Kidney epithelial cell (primary cell): ENCODE measurements around the gene YTHDC2. TPM values are rescaled to one million over a fixed set of nuclear protein-coding genes. Genes with fewer than 3 reads are reported as not detected.
A peak's percentile ranks its signal among the peaks of the same experiment; 100 is the strongest.

ENCODE experiments used
- DNase-seq: peaks from one replicate; pipeline ENCODE4 v3.0.0-alpha.2; 2010; ENCODE audit warnings: low read depth
- H3K27me3 ChIP-seq: 2 replicates; pipeline ENCODE4 v1.6.0; 2011; ENCODE audit warnings: low read length; ENCODE audit not compliant: control insufficient read depth, insufficient read depth
- H3K36me3 ChIP-seq: 2 replicates; pipeline ENCODE4 v1.5.1; 2011; ENCODE audit warnings: low read length; ENCODE audit not compliant: control insufficient read depth, insufficient read depth
- H3K4me3 ChIP-seq: 2 replicates; pipeline ENCODE4 v1.5.1; 2011; ENCODE audit warnings: low read depth, mild to moderate bottlenecking, control low read depth, low read length
- CTCF ChIP-seq: IDR thresholded peaks from 2 replicates; pipeline ENCODE4 v1.5.1; 2011; ENCODE audit warnings: mild to moderate bottlenecking, moderate library complexity, low read length, control low read depth, inconsistent platforms; ENCODE audit not compliant: insufficient read depth, poor library complexity, severe bottlenecking
- total RNA-seq: library from RNA; depleted of rRNA; stranded (reverse); fragments of >200 nt; gene quantifications from 2 replicates; pipeline ENCODE4 v1.2.3, GENCODE V29; 2015

YTHDC2 gene
- total RNA-seq, 1 donor from 2014 or later = 18.4 TPM

- no peak for DNase-seq
- Histone ChIP-seq H3K4me3 (no peak overlapping the region), H3K27me3 (no peaks in the 10 kb centered on the region), H3K36me3 (no peaks in the 10 kb centered on the region)
- peak; percentile 40 for TF ChIP-seq CTCF
Observed at GRCh38 chr5:113510836-113511451, 2.5 kb upstream of the YTHDC2 start.

- TF ChIP-seq CTCF = no peak
- H3K4me3 ChIP-seq = no peak overlapping the region
- no peak for DNase-seq
- H3K27me3 ChIP-seq = no peaks in the 10 kb centered on the region
- H3K36me3 ChIP-seq = no peaks in the 10 kb centered on the region
Observed at GRCh38 chr5:113512341-113512740, 1.2 kb upstream of the YTHDC2 start.

- no peak for DNase-seq
- TF ChIP-seq CTCF = no peak
- Histone ChIP-seq H3K36me3 (no peaks in the 10 kb centered on the region), H3K27me3 (no peaks in the 10 kb centered on the region), H3K4me3 (peak overlapping the region; percentile 86)
Observed at GRCh38 chr5:113514289-113514635, 768 bp downstream of the YTHDC2 start.

- H3K4me3 ChIP-seq = no peak overlapping the region
- H3K36me3 ChIP-seq = no peaks in the 10 kb centered on the region
- TF ChIP-seq CTCF = no peak
- DNase-seq = no peak
- no peaks in the 10 kb centered on the region for H3K27me3 ChIP-seq
Observed at GRCh38 chr5:113518884-113519283, 5.4 kb downstream of the YTHDC2 start.

- Histone ChIP-seq H3K4me3 (no peak overlapping the region), H3K36me3 (no peaks in the 10 kb centered on the region), H3K27me3 (no peaks in the 10 kb centered on the region)
- TF ChIP-seq CTCF = no peak
- no peak for DNase-seq
Observed at GRCh38 chr5:113519412-113519811, 5.9 kb downstream of the YTHDC2 start.

- DNase-seq = no peak
- H3K4me3 ChIP-seq = no peak overlapping the region
- no peaks in the 10 kb centered on the region for H3K36me3 ChIP-seq
- no peaks in the 10 kb centered on the region for H3K27me3 ChIP-seq
- TF ChIP-seq CTCF = no peak
Observed at GRCh38 chr5:113520429-113520828, 6.9 kb downstream of the YTHDC2 start.
